Panc1 (cell line): Measurements from ENCODE around the gene CTF1. TPM values are rescaled to one million over a fixed set of nuclear protein-coding genes. Genes with fewer than 3 reads are reported as not detected.
"Not testable (repeated sequence)": the region's sequence is repeated elsewhere in the genome, so short reads cannot be mapped to it uniquely, and the experiment has no call there.

Experiments
- ATAC-seq: fragments of 200-7000 bp; cut with Tn5 transposase; 2 replicates; pipeline ENCODE4 v1.9.1; 2020; ENCODE audit warnings: mild to moderate bottlenecking, moderate library complexity
- BruUV-seq: library from RNA; stranded (reverse); fragments of 400-500 nt; replicated peaks from 2 replicates; lab custom pipeline; 2021; lab: Mats Ljungman, UMichigan
- CTCF ChIA-PET: fragments of 300-600 bp; sonication (Branson Sonifier 250); formaldehyde crosslinking; loops from one replicate; lab custom pipeline; 2022; ENCODE audit warnings: antibody characterized with exemption; lab: Charles Lee
- POLR2A ChIA-PET: fragments of 300-600 bp; sonication (Branson Sonifier 250); formaldehyde crosslinking; loops from one replicate; lab custom pipeline; 2022; ENCODE audit warnings: antibody characterized with exemption; lab: Charles Lee
- DNase-seq: peaks from one replicate; pipeline ENCODE4 v3.0.0-alpha.2; 2010; ENCODE audit warnings: low read depth, low spot score
- H3K27ac ChIP-seq: 2 replicates; pipeline ENCODE4 v1.5.1; 2011; ENCODE audit warnings: mild to moderate bottlenecking, low read length, inconsistent platforms
- H3K27me3 ChIP-seq: fragments of 200-500 bp; sonication (Bioruptor generic); 2 replicates; pipeline ENCODE4 v1.6.0; 2014; ENCODE audit warnings: low read length, inconsistent platforms; ENCODE audit not compliant: control insufficient read depth, insufficient read depth
- H3K36me3 ChIP-seq: fragments of 200-500 bp; sonication (Bioruptor generic); 2 replicates; pipeline ENCODE4 v1.5.1; 2014; ENCODE audit warnings: inconsistent platforms, mild to moderate bottlenecking, low read length, moderate library complexity; ENCODE audit not compliant: control insufficient read depth, insufficient read depth
- H3K4me1 ChIP-seq: 2 replicates; pipeline ENCODE4 v1.5.1; 2011; ENCODE audit warnings: inconsistent platforms, mild to moderate bottlenecking, low read length, moderate library complexity; ENCODE audit not compliant: control insufficient read depth, insufficient read depth
- H3K4me3 ChIP-seq, 2 experiments: 2 replicates each; pipeline ENCODE4 v1.5.1; 2011 to 2012; ENCODE audit warnings: low read depth in 2 of 2, low read length in 2 of 2, mild to moderate bottlenecking in 2 of 2, inconsistent platforms in 1 of 2, moderate library complexity in 1 of 2
- H3K9me3 ChIP-seq: fragments of 200-500 bp; sonication (Bioruptor generic); 2 replicates; pipeline ENCODE4 v1.5.1; 2014; ENCODE audit warnings: low read depth, mild to moderate bottlenecking, inconsistent platforms, low read length, moderate library complexity; ENCODE audit not compliant: control insufficient read depth, insufficient read depth
- CTCF ChIP-seq: fragments of 450-650 bp; IDR thresholded peaks from 2 replicates; pipeline ENCODE4 v1.5.1; 2017; ENCODE audit warnings: mild to moderate bottlenecking
- POLR2AphosphoS5 ChIP-seq: IDR thresholded peaks from 2 replicates; pipeline ENCODE4 v1.6.1; 2012; ENCODE audit warnings: mild to moderate bottlenecking, low read depth, low read length, moderate library complexity
- REST ChIP-seq, 2 experiments: IDR thresholded peaks; 2 replicates each; pipeline ENCODE4 v1.6.1; 2011 to 2012; ENCODE audit warnings: low read depth in 2 of 2, control low read depth in 1 of 2, low read length in 1 of 2, mild to moderate bottlenecking in 1 of 2, moderate library complexity in 1 of 2; ENCODE audit not compliant: insufficient read depth in 1 of 2
- SIN3A ChIP-seq: IDR thresholded peaks from 2 replicates; pipeline ENCODE4 v1.6.1; 2012; ENCODE audit warnings: low read depth, mild to moderate bottlenecking, low read length, moderate library complexity, borderline replicate concordance; ENCODE audit not compliant: insufficient read depth
- TCF7L2 ChIP-seq: IDR thresholded peaks from 2 replicates; pipeline ENCODE4 v1.6.1; 2011; ENCODE audit warnings: mild to moderate bottlenecking, low read depth, low read length, inconsistent platforms
- in situ Hi-C: cut with HindIII; loops from 2 replicates; pipeline ENCODE4 v1.10.0; 2016; ENCODE audit warnings: low sequenced_read_pairs, low pct_unique_long_range_greater_than_20kb
- intact Hi-C: fragments of 100-400 bp; cut with micrococcal nuclease; formaldehyde crosslinking; loops from one replicate; pipeline ENCODE4 v1.10.0; 2022; ENCODE audit not compliant: unreplicated experiment
- total RNA-seq: library from RNA; stranded (reverse); gene quantifications from one replicate; pipeline ENCODE4 v1.2.1, GENCODE V29; 2021; ENCODE audit not compliant: unreplicated experiment

CTF1 gene
- total RNA-seq, 1 experiment from 2014 or later = 2.9 TPM

GRCh38 chr16:30889721-30890120 is 6.7 kb upstream of the CTF1 start:
- DNase-seq (no peak), ATAC-seq (no peak)
- Histone ChIP-seq H3K36me3 (no peaks in the 10 kb centered on the region), H3K4me1 (peaks cover 12% of the 10 kb centered on the region), H3K9me3 (no peaks in the 10 kb centered on the region), H3K4me3 (no peak overlapping the region), H3K27ac (no peak overlapping the region), H3K27me3 (no peaks in the 10 kb centered on the region)
- in situ Hi-C loops = no loop called here
- ChIA-PET POLR2A (interaction anchor here (0.6 kb wide), 2 partner anchors 48 to 1005 kb away, joined by 3 to 11 read pairs; no protein-coding TSS in a partner anchor), CTCF (no interaction called here)
- intact Hi-C loops = no loop called here
- BruUV-seq = no TSS peak
- TF ChIP-seq SIN3A (no peak), TCF7L2 (no peak), REST (IDR thresholded peaks at IDR 0.05; ENCODE audit: insufficient read depth in 1 of 2, low read depth in 2 of 2, low read length in 1 of 2) (no peak), CTCF (no peak), POLR2AphosphoS5 (no peak)

GRCh38 chr16:30891043-30891823 is 5.2 kb upstream of the CTF1 start:
- H3K4me3 ChIP-seq, H3K9me3 ChIP-seq, intact Hi-C loops, ATAC-seq, DNase-seq, H3K27me3 ChIP-seq, in situ Hi-C loops, H3K36me3 ChIP-seq, H3K27ac ChIP-seq: not testable (repeated sequence)
- ChIA-PET POLR2A (interaction anchor here (0.8 kb wide), 1 partner anchor 16 kb away, joined by 13 read pairs; no protein-coding TSS in a partner anchor), CTCF (interaction anchor here (0.7 kb wide), 1 partner anchor 16 kb away, joined by 4 read pairs; no protein-coding TSS in a partner anchor)
- peaks cover 24% of the 10 kb centered on the region for H3K4me1 ChIP-seq
- TSS peak; percentile 66 for BruUV-seq
